DOHH2 (cell line): ENCODE data around the gene PDCD10.

Source experiments
- EZH2phosphoT487 ChIP-seq: fragments of 200-600 bp; sonication (generic); IDR thresholded peaks from 2 replicates; pipeline ENCODE4 v1.6.1; 2017; ENCODE audit warnings: borderline replicate concordance, mild to moderate bottlenecking, antibody characterized with exemption, low read length, moderate library complexity, mixed read lengths
- TF ChIP-seq, protein P1 (sequence below): fragments of 200-600 bp; sonication (generic); IDR thresholded peaks from one replicate; pipeline ENCODE4 v1.5.1; 2014; ENCODE audit warnings: antibody characterized with exemption, mild to moderate bottlenecking, low read depth, low read length; ENCODE audit not compliant: poor library complexity, severe bottlenecking

DNA sequence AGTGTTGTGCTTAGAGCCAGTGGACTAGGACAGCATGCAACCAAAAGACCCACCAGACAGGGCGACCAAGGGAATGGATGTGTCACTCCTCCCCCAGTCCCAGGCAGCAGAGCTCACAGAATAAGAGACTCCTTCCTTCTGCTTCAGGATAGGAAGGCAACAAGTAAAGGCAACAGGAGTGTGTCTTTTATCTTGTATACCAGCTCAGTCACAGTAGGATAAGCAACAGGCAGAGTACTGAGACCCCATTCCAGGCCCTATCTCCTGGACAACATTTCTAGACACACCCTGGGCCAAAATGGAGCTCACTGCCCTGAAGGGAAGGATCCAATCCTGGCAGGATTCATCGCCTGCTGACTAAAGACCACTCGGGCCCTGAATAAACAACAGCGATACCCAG lies 25.0 kb downstream of the PDCD10 start:
- no peak for TF ChIP-seq EZH2phosphoT487
- TF ChIP-seq, protein P1, sequence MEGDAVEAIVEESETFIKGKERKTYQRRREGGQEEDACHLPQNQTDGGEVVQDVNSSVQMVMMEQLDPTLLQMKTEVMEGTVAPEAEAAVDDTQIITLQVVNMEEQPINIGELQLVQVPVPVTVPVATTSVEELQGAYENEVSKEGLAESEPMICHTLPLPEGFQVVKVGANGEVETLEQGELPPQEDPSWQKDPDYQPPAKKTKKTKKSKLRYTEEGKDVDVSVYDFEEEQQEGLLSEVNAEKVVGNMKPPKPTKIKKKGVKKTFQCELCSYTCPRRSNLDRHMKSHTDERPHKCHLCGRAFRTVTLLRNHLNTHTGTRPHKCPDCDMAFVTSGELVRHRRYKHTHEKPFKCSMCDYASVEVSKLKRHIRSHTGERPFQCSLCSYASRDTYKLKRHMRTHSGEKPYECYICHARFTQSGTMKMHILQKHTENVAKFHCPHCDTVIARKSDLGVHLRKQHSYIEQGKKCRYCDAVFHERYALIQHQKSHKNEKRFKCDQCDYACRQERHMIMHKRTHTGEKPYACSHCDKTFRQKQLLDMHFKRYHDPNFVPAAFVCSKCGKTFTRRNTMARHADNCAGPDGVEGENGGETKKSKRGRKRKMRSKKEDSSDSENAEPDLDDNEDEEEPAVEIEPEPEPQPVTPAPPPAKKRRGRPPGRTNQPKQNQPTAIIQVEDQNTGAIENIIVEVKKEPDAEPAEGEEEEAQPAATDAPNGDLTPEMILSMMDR, result no peak
